HepG2 (cell line): ENCODE results near the gene LSM2. TPM values are rescaled to one million over a fixed set of nuclear protein-coding genes. Genes with fewer than 3 reads are reported as not detected.

ENCODE experiments used
- BHLHE40 ChIP-seq: IDR thresholded peaks from 2 replicates; pipeline ENCODE4 v1.6.1; 2011; ENCODE audit warnings: low read length, improper control_type of control experiment
- CEBPB ChIP-seq: IDR thresholded peaks from 2 replicates; pipeline ENCODE4 v1.6.1; 2011; ENCODE audit warnings: low read depth, low read length, improper control_type of control experiment, borderline replicate concordance
- CHCHD3 ChIP-seq: sonication (generic); formaldehyde crosslinking; IDR thresholded peaks from 2 replicates; pipeline ENCODE4 v1.8.0; 2022; ENCODE audit warnings: mild to moderate bottlenecking, missing genetic modification reagents, moderate library complexity
- GLI4 ChIP-seq: sonication (generic); formaldehyde crosslinking; IDR thresholded peaks from 2 replicates; pipeline ENCODE4 v1.5.1; 2020; ENCODE audit warnings: missing genetic modification reagents, mild to moderate bottlenecking, moderate library complexity, borderline replicate concordance
- HDAC1 ChIP-seq: sonication (generic); formaldehyde crosslinking; IDR thresholded peaks from 2 replicates; pipeline ENCODE4 v1.5.1; 2020; ENCODE audit warnings: mild to moderate bottlenecking, missing genetic modification reagents
- HES4 ChIP-seq: sonication (generic); formaldehyde crosslinking; IDR thresholded peaks from 2 replicates; pipeline ENCODE4 v1.9.0; 2021; ENCODE audit warnings: mild to moderate bottlenecking, missing genetic modification reagents, borderline replicate concordance
- HNRNPUL1 ChIP-seq: fragments of 200-400 bp; formaldehyde crosslinking; IDR thresholded peaks from 2 replicates; pipeline ENCODE4 v1.6.1; 2017; ENCODE audit warnings: low read depth, mild to moderate bottlenecking, low read length, moderate library complexity
- TAF1 ChIP-seq: sonication (generic); formaldehyde crosslinking; IDR thresholded peaks from 2 replicates; pipeline ENCODE4 v1.4.0; 2020; ENCODE audit warnings: missing genetic modification reagents
- THAP9 ChIP-seq: sonication (generic); formaldehyde crosslinking; IDR thresholded peaks from 2 replicates; pipeline ENCODE4; 2020; ENCODE audit warnings: missing genetic modification reagents, mild to moderate bottlenecking, borderline replicate concordance
- XRCC5 ChIP-seq: fragments of 200-400 bp; formaldehyde crosslinking; optimal IDR thresholded peaks from 2 replicates; pipeline ENCODE3; 2017; ENCODE audit warnings: mild to moderate bottlenecking, low read length
- ZNF138 ChIP-seq: sonication (generic); formaldehyde crosslinking; IDR thresholded peaks from 2 replicates; pipeline ENCODE4 v1.5.0; 2020; ENCODE audit warnings: mild to moderate bottlenecking, low read depth, missing genetic modification reagents
- ZNF143 ChIP-seq: sonication (generic); formaldehyde crosslinking; IDR thresholded peaks from 2 replicates; pipeline ENCODE4 v1.4.0; 2020; ENCODE audit warnings: missing genetic modification reagents
- ZNF530 ChIP-seq: sonication (generic); formaldehyde crosslinking; IDR thresholded peaks from 2 replicates; pipeline ENCODE4 v1.5.0; 2020; ENCODE audit warnings: low read depth, mild to moderate bottlenecking, missing genetic modification reagents
- ZNF576 ChIP-seq: sonication (generic); formaldehyde crosslinking; IDR thresholded peaks from 2 replicates; pipeline ENCODE4 v1.4.0; 2020; ENCODE audit warnings: mild to moderate bottlenecking, missing genetic modification reagents
- ZNF589 ChIP-seq: sonication (generic); formaldehyde crosslinking; conservative IDR thresholded peaks from 2 replicates; pipeline ENCODE4 v1.8.0; 2022; ENCODE audit warnings: mild to moderate bottlenecking, moderate library complexity, missing genetic modification reagents
- ZNF800 ChIP-seq: sonication (generic); formaldehyde crosslinking; IDR thresholded peaks from 2 replicates; pipeline ENCODE4 v1.4.0; 2020; ENCODE audit warnings: missing genetic modification reagents
- ZNF83 ChIP-seq: sonication (generic); formaldehyde crosslinking; IDR thresholded peaks from 2 replicates; pipeline ENCODE4 v1.4.0; 2020; ENCODE audit warnings: missing genetic modification reagents, mild to moderate bottlenecking, borderline replicate concordance
- ZSCAN22 ChIP-seq: sonication (generic); formaldehyde crosslinking; IDR thresholded peaks from 2 replicates; pipeline ENCODE4 v1.4.0; 2020; ENCODE audit warnings: mild to moderate bottlenecking, missing genetic modification reagents
- polyA plus RNA-seq, 8 experiments: library from polyadenylated mRNA; depleted of rRNA in 3 of 8; stranded (reverse) in 7 of 8; unstranded in 1 of 8; fragments of >200 nt; fragmentation: Illumina TruSeq in 4 of 8; extraction: Trizol in 4 of 8; gene quantifications; 2 replicates each; pipeline versions ENCODE4 v1.2.1 to v1.2.3, GENCODE V29; 2011 to 2016; ENCODE audit warnings: low read depth in 4 of 8, missing spikeins in 1 of 8, mixed read lengths in 1 of 8; ENCODE audit not compliant: insufficient read depth in 1 of 8
- total RNA-seq, 5 experiments: library from RNA; depleted of rRNA; stranded (reverse); fragments of >200 nt; fragmentation: Illumina TruSeq; extraction: Trizol; gene quantifications; 2 replicates each; pipeline ENCODE4 v1.2.3, GENCODE V29; 2016; ENCODE audit warnings: low read depth in 1 of 5

The LSM2 gene
- total and polyA plus RNA-seq, 2 of the 13 experiments (the other 11 are each of a cell fraction or from before 2014, with no cell fraction given) = 69.4 to 90.5 TPM

DNA sequence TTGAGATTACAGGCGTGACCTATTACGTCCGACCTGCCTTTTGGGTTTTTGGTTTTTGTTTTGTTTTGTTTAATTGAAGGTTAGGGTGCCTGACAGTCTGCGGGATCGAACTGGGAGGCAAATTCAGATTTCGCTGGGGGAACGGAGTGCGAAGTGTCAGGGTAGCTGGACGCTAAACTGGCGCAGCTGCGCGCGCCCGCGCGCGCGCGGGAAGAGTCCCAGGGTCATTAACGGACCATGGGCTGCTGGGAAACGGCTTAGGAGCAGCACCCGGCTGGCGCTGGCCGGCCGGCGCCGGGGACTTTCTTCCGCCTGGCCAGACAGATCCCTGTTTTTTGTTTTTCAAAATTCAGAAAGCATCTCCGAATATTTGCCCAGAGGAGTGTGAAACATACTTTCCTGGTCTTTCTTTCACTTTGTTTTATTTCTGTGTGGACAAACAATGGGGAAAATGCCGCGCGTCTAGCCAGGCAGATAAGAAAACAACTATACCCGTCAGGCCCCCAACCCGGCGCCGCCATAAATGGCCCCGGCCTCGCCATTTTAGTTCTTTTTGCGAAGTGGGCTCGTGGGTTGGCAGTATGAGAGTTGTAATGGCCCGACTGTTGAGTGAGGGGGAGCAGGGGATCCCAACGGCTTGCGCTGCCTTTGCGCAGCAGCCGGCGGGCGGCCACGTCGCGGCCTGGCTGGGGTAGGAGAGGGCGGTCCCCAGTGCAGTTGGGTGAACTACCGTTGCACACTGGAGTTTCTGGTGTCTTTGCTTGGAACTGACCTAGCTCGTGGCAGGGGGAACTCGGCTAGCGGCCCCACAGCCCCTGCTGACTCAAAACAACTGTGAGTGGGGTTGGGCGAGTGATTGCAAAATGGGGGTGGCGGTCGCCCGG is 27.8 kb upstream of the LSM2 start (continued):
- TF ChIP-seq THAP9 (CRISPR knock-in tag) (peak; percentile 83; the same call in 1 of the 2 replicates), HES4 (CRISPR knock-in tag) (no peak), GLI4 (CRISPR knock-in tag) (peak; percentile 47; the same call in 1 of the 2 replicates), ZNF143 (peak; percentile 89), ZNF576 (CRISPR knock-in tag) (peak; percentile 72; the same call in 1 of the 2 replicates), ZNF138 (CRISPR knock-in tag) (peak; percentile 69; the same call in 1 of the 2 replicates), HDAC1 (CRISPR knock-in tag) (peak; percentile 64), CHCHD3 (CRISPR knock-in tag) (no peak), ZNF589 (CRISPR knock-in tag) (peak; percentile 64; the same call in 1 of the 2 replicates), CEBPB (no peak), XRCC5 (no peak), TAF1 (CRISPR knock-in tag) (peak; percentile 97), BHLHE40 (0 out of 2 replicates have a peak, but pooled peaks have one; percentile 12), ZSCAN22 (CRISPR knock-in tag) (no peak; the same call in 1 of the 2 replicates), HNRNPUL1 (no peak), ZNF83 (CRISPR knock-in tag) (no peak), ZNF530 (CRISPR knock-in tag) (peak; percentile 32; the same call in 1 of the 2 replicates), ZNF800 (CRISPR knock-in tag) (peak; percentile 80; the same call in 1 of the 2 replicates)
